HG02840 (cell line): Measurements from ENCODE around the gene FAM120A.

Experiments
- ATAC-seq: cut with Tn5 transposase; IDR thresholded peaks from one replicate; pipeline ENCODE4 v1.9.1; 2021; ENCODE audit warnings: mild to moderate bottlenecking, moderate library complexity, moderate number of reproducible peaks; ENCODE audit not compliant: unreplicated experiment, low FRiP score

Gene FAM120A

DNA sequence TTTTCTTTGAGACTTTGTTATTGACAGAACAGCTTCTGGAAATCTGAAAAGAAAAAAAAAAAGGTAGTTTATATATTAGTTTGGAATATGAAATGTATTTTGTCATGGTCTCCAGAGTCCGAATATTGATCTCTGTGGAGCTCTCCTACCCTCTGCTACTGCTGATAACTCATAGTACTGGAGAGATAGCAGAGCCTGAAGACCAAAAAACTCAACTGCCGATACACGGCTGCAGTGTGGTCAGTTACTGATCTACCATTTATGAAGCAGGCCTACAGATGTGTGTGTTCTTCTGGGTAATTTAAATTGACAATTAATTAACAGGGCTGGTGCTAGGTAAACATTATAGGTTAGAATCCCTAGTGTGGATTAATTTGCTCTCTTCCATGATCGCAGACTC is 3.8 kb upstream of the FAM120A start:
- ATAC-seq = no peak

DNA sequence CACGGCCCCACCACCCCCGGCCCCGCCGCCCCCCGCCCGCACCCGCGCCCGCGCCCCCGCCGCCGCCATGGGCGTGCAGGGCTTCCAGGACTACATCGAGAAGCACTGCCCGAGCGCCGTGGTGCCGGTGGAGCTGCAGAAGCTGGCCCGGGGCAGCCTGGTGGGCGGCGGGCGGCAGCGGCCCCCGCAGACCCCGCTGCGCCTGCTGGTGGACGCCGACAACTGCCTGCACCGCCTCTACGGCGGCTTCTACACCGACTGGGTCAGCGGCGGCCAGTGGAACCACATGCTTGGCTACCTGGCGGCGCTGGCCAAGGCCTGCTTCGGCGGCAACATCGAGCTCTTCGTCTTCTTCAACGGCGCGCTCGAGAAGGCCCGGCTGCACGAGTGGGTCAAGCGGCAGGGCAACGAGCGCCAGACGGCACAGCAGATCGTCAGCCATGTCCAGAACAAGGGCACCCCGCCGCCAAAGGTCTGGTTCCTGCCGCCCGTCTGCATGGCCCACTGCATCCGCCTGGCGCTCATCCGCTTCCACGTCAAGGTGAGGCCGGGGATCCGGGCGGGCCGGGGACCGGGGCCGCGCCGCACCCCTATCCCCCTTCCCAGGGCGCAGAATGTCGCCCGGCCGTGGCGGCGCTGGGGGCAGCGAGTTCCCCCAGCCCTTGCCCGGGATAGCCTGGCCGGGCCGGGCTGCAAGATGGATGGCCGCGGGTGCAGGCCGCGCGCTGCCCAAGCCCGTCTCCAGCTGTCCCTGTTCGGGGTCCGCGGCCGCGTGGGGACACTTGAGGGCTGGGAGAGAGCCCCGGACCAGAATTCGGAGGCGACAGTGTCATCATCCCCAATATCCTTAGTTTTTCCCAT is 594 bp downstream of the FAM120A start:
- ATAC-seq = peak; percentile 18

DNA sequence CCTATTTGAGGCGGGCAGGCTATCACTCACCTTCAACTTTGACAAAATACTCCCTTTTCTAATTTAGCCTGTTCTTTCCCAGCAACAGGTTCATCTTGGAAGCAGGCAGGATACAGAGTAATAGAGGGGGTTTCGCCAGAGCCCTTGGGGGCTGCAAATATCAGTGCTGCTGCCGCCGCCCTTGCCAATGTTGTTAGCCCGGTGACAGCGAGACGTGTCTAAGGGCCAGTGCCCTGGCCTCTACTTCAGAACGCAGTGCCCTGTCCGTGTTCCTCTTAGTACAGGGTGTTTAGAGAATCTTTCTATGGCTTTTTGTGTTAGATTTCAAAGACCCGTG is 1.2 kb downstream of the FAM120A start:
- no peak for ATAC-seq

DNA sequence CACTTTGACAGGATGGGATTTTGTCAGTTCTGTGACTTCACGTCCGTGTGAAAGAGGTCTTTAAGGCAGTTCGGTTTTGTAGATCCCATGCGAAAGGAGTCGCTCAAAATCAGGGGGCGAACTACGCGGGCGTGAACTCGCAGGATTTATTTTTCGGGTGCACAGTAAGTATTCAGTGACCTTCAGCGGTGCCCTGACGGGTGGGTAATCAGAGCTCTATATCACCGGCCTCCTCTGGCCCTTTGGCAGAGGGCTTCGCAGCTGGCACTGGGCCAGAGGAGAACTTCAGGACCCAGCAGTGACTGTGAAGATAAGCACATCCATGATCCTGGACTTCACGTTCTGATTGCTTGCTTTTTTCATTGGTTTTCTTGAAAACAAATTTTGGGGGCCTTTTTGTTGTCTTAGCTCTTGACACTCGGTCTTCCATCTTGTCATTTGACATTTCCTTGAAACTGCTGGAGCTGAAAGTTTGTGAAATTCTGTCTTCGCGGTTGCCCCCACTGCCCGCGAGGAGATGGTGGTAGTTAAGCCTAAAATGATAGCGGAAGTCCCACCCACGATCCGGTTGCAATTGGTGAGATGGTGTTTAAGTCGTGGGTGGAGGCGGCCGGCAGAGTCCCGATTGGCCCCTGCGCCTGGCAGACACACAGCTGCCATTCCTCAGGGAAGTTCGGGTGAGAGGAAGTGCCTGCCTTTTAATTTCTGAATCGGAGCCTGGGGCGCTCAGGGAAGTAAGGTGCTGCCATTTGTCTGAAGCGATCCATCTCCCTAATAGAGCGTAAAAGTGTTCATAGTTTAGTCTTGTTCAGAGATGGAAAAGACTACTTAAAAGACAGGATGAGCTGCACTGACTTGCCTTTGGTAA is 1.8 kb downstream of the FAM120A start, which contains the start of gene FAM120AOS:
TSS of gene FAM120AOS (minus strand) at position 535 of the 868 bp plus-strand sequence. CDS start 872 bp downstream, outside the sequence.
- peak; percentile 50 for ATAC-seq

DNA sequence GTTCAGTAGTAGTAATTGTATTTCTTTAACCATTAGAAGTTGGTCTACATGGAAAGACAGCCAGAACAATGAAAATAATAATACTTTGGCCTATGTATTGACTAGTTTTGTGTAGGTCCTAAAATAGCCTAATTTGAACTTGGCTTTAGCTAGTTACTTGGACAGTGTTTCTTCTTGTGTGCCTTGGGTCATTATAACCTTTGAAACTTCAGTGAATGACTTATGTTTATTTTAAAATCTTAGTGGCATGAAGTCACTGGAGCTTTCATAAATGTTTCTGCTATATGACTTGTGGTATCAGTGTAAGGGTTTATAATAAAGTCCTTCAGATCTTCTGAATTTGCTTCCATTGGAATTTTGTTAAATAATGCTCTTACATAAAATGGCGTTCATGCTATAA is 4.5 kb downstream of the FAM120A start:
- ATAC-seq = no peak

DNA sequence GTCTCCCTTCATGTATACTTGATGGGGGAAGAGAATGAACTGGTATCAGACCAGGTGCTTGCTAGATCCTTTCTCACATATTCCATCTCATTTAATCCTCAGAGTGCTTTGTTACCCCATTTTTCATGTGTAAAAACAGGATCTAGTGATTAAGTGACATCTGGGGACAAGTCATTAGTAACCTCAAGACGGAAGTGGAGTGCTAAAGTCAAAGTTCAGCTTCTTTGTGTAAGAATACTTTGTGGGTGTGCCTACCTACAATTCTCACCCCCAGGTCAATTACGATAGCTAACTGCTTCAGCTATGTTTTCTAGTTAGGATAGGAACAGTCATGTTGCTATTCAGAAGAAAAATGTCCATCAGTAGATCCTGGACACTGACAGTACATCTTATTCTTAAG is 5.0 kb downstream of the FAM120A start:
- ATAC-seq = no peak

DNA sequence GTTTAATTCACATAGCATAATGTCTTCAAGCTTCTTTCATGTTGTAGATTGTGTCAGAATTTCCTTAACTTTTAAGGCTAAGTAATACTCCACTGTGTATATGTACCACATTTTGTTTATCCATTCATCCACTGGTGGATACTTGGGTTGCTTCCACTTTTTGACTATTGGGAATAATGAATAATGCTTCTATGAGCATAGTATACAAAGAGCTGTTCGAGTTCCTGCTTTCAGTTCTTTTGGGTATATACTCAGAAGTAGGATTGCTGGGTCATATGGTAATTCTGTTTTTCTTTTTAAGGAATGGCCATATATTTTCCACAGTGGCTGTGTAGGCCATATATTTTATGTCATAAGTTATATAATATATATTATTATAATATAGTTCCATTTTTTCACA is 5.5 kb downstream of the FAM120A start:
- no peak for ATAC-seq

DNA sequence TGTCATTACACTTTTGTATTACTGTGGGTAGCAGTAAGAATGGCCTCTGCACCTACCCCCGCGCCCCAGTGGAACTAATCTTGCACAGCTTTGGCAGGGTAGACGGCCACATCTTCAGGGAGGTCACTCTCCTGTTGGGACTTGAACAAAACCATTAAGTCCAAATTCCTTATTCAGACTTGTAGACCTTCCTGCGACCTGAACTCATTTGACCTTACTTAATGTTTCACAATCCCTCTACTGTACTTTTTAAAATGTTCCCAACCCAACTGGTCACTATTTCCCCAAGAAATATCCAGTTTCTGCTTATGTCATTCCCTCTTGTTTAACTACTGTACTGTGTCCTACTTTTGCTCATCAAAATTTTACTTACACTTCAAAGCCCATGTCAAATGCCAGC is 7.2 kb downstream of the FAM120A start:
- no peak for ATAC-seq

DNA sequence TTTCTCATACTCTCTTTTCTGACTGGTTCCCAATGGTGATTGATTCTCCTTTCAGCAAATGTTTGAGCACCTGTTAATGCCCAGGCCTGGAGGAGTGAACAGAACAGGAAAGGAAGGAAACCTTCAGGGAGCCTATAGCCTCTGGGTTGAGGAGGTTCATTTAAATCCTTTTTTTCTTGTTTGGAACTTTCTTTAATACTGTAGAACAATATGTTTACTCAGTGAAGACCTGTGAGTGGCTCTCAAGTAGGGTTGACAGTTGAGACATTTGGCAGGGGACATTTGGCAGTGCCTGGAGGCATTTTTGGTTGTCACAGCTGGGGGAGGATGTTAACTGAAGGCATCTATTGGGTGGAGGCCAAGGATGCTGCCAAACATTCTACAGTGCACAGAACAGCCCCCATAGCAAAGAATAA is 8.0 kb downstream of the FAM120A start:
- ATAC-seq = no peak

DNA sequence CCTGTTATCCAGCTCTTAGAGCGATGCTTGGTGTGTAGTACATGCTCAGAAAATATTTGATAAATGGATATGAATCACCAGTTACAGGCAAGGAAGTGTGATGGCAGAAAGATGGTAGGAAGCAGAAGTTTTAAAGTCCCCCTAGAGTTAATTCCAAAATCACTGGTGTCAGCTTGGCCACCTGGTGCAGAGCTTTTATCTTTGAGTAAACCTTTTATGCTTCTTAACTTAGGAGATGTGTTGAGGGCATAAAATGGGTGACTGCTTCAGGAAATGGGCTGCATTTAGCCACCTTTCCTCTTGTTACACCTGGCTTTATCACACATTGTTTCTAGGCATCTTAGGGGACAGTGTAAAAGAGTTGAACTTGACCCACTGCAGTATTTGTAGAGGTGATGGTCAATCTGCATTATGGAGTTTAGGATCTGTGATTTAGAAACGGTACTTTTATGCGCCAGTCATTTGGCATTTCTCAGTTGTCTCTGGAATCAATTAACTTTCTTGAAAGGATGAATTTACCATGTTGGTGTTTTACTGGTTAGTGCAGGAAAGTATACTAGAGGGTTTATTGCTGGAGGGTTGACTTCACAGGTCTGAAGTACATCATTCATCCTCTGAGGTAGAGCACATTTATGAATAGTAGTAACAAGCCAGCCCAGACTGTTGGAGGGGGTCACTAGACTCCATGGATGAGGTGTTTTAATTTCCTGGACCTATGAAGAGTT is 9.4 kb downstream of the FAM120A start:
- no peak for ATAC-seq

DNA sequence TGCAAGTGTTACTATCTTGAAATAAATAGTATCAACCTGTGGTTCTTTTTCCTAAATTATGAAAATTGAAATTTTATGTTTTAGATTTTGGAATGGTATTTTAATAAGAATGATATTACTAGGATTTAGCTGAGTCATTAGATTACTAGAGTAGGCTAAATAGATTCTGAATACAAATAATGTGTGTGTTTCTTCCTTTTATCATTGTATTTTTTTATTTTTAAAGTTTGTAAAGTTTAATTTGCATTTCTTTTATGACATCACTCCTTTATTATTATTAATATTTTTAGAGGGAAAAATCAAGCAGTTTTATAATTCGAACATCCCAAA is 9.9 kb downstream of the FAM120A start:
- ATAC-seq = no peak

DNA sequence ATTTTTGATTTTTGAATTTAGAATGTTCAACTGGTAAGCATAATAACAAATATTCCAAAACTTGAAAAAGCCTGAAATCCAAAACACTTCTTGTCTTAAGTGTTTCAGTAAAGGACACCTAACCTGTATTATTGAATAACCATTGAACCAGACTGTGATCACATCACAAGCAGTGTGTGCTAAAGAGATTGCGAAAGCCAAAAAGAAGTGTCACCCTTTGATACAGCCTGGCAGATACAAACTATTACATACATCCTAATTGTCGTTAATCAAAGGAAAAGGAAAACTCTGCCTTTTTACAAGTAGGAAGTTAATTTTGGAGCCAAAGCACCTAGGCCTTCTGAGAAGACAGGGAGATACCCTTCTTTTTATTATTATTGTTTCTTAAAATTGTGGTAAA is 10.3 kb downstream of the FAM120A start:
- ATAC-seq = no peak

DNA sequence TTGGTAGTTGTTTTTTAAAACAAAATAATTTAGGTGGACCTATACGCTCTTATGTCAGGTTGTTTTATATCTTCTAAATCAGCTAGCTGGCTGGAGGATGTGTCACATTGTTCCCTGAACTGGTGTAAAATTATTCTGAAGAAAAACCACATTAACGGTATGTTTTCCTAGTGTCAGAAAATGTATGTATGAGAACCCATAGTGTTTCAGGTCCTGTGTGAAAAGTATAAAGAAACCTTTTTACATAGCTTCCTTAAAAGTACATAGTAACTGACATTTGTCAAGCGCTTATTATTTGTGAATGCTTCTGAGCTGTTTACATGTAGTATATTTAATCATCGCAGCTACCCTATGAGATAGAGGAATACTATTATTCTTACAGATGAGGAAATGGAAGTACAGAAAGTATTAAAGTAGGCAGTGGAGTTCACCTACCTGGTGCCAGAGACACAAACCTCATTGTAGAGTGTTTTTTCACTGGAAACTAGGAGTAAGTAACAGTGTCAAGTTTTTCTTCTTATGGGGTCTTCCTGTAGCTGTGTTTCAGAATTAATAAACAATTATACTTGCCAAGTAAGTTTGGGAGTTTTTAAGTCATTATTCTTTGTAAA is 12.3 kb downstream of the FAM120A start:
- ATAC-seq = no peak

DNA sequence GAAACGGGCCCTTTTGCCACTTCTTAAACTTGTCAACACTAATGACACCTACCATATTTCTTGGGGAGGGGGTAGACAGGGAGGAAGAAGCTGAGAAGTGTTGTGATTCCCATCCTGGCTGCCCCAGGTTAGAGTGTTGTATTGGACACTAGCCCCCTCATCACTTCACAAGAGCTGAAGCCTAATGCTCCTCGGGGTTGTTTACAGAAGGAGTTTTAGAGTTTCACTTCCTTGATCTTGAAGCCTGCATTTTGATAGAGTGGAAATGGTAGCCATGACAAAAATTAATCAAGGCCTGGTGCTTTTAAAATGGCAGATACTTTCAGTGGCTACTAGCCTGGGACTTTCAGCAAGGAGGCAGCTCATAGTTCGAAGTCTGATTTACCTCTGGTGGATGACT is 12.9 kb downstream of the FAM120A start:
- ATAC-seq = no peak

DNA sequence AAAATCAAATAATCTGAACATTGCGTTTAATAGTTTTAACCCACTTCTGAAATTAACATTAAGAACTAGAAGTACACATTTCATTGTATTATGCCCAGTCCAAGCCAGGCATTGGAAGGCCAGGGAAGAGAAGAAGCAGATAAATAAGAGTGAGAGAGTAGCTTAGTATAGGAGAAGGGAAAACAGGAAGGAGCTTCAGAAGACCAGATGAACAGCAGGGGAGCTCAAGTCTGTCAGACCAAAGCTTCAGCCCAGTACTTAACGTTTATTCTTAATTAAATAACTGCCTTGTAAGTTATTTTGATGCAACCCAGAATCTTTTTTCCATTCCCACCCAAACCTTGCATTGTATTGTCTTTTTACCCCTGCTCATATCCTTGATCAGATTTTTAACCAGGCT is 13.4 kb downstream of the FAM120A start:
- no peak for ATAC-seq

DNA sequence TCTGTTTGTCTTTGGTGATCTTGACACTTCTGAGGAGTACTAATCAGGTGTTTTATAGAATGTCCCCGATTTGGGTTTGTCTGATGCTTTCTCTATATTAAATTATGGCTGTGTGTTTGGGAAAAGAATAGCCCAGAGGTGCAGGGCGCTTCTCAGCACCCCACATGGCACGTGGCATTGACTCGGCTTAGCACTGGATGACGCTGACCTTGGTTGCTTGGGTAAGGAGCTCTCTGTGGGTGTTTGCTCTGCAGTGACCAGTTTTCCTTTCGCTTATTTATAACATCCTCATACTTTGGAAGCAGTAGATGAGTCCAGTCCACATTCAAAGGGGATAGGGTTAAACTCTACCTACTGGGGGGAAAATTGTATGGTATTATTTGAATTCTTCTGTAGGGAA is 14.4 kb downstream of the FAM120A start:
- no peak for ATAC-seq

DNA sequence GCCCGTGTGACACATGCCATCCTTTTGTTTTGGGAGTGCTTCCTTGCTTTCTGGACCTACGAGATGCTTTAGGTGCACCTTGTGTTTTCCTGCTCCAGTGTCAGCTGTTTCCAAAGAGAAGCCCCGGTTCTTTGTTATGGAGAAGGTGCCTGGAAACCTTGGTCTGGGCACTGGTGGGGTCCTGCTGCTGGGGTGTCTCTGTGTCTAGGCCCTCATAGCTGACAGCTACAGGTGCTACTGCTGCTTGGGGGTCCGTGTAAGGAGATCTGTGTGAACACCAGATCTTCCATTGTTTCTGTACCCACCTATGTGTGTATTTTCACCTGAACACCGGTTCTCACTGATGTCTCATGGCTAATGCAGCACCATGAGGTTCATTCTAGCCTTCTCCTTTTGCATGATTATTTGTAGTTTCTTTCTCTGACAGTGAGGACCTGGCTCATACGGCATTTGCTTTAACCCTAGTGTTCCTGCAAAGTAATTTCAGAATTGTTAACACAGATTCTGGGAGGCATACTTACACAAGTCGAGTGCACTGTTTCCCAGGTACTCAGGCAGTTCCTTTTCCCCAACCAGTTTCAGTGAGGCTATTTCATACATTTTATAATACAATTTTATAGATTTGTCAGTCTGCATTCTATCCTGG is 15.1 kb downstream of the FAM120A start:
- ATAC-seq = no peak

DNA sequence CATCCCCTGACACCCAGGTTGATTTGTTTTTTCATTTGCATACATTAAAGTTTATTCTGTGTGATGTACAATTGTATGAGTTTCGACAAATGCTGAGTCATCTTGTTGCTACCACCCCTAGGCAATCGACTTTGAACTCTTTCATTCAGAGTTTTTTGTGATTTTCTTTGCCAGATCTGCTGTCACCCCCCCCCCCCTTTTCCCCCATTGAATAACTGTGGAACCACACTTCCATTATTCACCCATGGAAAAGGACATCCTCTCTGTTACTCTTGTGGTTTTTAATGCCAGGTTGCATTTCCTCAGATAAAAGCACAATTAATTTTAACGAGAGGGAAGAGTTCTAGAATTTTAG is 15.6 kb downstream of the FAM120A start:
- ATAC-seq = no peak

DNA sequence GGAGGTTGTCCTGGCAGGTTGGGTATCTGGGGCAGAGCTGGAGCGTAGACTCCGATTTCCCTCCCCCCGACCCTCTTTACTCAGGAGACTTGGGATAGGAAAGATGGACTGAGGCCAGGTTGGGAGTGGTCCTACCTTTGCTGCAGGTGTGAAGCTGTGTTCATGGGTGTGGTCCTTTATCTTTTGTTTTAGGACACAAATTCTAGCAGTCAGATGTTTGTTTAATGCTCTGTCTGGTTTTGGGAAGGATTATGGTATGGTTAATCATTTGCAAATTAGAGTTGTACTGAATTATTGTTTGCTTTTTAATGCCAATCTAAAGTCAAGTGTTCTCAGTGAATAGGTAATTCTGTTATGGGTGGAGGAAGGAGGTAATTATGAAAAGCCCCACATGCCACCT is 16.0 kb downstream of the FAM120A start:
- no peak for ATAC-seq

DNA sequence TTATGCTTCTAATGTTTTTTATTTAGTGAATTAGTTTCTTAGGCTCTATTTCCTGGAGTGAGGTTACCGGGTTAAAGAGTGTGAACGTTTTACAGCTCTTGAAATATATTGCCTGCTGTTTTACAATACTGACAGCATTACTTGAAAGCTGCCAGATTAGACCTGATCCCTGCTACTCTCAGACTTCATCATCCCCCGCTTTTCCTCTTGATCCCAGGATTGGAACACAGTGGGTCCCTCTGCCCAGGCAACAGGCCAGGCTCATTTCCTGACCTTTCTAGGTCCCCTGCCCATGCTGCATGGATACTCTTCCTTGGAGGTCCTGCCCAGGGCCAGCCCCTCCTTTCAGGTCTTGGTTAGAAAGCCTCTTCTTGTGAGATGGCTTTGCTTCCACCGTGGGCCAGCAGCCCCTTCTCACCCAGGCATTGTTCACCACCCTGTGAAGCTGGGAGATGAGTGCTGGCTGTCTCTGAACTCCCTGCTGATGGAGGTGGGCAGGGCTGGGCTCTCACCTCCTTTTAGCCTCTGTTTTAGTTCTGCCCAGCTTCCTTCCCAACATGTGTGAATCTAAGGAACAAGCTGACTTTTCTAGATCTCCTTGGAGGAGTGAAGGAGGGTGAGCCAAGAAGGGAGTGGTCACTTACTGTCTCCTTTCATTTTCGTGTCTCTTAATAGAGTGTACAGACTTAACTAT is 17.4 kb downstream of the FAM120A start:
- ATAC-seq = no peak
